GM15510 (cell line): ENCODE measurements around the gene SAG.

Experiments used
- POLR2A ChIP-seq: IDR thresholded peaks from 3 replicates; pipeline ENCODE4 v1.6.1; 2011; ENCODE audit warnings: borderline replicate concordance; ENCODE audit not compliant: insufficient read length; ENCODE audit errors: extremely low read depth

The SAG gene

DNA sequence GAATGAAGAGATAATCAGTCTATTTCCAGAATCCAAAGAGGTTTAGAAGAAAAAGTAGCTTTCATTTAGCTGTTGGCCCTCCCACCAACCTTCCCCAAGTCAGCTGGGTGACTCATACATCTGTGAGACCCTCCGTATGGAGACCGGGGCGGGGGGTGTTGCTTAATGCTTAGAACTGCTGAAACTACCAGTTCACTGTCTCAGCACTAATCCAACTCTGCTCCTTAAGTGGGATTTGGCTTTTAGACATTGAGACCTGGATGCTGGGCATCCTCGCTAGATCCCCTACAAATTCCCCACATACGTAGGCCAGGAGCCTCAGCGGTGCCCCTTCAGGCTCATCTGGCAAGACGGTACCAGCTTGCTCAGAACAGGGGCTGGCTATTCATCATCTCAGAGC lies at the start of gene SAG:
TSS of gene SAG (plus strand) at position 252 of the 400 bp plus-strand sequence. CDS start 1,374 bp downstream, outside the sequence.
- TF ChIP-seq POLR2A, result no peak

DNA sequence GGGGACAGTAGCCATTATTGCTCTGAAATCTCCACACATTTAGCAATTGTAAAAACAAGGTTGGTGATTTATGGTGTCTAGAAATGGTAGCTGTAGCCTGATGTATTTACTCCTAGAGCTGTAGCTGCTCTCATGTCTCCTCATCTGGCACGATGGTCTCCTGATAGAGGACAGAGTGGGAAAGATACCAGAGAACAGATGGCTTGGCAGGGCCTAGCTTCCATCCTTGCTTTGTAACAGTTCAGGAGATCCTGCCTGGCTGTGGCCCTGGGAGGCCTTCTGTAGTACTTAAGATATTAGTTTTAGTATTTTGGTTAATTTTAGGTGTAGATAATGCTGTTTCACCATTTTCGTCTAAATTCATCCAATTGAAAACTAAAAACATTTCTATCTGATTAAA lies 49.4 kb upstream of the SAG start:
- no peak for TF ChIP-seq POLR2A

DNA sequence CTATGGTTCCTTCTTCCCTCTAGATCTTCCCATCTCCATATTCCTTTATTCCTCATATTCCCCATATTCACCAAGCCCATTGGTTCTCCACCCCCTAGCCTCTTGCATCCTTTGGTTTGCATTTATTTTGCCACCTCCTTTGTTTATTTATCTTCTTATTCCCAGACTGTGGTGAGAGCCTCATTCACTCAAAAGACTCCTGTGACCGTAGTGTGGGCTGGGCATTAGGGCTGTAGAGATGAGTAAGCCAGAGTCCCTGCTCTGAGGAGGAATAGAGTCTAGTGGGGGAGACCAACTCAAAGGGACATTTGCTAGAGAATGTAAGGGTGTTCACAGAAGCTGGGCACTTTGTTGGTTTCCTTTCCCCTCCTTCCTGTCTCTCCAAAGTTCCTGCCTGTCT lies 47.9 kb upstream of the SAG start:
- TF ChIP-seq POLR2A, result no peak

DNA sequence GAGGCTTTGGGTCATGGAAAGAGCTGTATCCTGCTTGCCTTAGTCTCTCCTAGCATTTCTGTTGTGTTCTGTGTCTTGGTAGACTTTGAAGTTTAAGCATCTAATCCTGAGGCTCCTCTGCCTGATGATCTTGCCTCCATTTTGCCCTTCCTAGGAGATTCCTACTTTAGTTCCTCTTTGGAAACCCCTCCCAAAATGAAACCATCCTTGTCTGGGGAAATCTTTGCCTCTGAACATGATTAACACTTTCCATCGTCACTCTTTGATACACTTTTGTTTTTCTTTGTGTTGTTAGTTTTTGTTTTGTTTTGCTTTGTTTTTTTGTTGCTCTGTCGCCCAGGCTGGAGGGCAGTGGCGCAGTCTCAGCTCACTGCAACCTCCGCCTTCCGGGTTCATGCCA lies 47.0 kb upstream of the SAG start:
- no peak for TF ChIP-seq POLR2A

- TF ChIP-seq POLR2A, result no peak
Observed at GRCh38 chr2:233261819-233262555, 45.6 kb upstream of the SAG start.

GRCh38 chr2:233262562-233262961 lies 45.1 kb upstream of the SAG start:
- TF ChIP-seq POLR2A, result no peak

DNA sequence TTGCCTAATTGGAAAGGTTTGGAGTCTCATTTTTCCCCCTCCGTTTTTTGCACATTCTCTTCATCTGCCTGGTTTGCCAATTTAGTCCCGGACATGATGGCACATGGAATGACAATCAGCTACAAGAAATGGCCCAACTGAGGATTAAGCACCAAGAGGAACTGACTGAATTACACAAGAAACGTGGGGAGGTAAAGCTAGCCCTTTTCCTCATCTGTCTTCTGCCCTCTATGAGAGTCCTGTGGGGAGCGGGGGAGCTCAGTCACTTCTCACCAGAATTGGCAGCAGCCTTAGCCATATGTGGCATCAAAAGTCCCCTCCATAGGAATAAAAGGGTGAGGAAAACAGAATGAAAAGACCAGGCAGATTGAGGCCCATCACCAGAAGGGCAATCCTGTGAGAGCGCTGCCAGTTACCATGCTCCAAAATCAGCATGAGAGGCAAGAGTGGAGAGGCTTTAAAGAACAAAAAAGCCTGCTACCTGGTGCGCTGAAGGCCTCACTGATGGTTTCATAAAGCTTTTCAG lies 44.5 kb upstream of the SAG start:
- no peak for TF ChIP-seq POLR2A

DNA sequence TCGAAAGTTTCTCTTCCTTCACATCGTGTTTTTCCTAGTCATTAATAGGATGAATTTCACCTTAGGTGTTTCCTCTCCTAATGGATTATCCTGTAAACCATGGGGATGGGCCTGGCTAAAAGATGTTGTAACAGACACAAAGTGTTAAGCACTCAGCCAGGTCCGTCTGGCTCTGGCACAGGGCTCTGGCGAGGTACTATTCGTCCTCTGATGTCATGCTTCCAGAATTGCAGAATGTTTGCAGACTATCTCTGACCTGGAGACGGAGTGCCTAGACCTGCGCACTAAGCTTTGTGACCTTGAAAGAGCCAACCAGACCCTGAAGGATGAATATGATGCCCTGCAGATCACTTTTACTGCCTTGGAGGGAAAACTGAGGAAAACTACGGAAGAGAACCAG lies 42.9 kb upstream of the SAG start:
- TF ChIP-seq POLR2A, result no peak

- no peak for TF ChIP-seq POLR2A
Observed at GRCh38 chr2:233265899-233266431, 41.7 kb upstream of the SAG start.

DNA sequence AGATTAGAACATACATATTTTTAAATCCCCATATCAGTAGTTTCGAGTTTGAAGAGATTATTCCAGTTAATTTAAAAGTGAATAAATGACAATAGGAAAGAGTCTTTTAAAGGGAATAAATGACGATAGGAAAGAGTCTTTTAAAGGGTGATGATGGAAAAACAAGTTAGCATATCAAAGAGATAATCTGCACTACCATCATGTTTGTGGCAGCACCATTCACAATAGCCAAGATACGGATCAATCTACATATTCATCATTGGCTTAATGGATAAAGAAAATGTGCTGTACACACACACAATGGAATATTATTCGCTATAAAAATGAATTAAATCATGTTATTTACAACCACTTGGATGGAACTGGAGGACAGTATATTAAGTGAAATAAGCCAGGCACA lies 41.1 kb upstream of the SAG start:
- no peak for TF ChIP-seq POLR2A

DNA sequence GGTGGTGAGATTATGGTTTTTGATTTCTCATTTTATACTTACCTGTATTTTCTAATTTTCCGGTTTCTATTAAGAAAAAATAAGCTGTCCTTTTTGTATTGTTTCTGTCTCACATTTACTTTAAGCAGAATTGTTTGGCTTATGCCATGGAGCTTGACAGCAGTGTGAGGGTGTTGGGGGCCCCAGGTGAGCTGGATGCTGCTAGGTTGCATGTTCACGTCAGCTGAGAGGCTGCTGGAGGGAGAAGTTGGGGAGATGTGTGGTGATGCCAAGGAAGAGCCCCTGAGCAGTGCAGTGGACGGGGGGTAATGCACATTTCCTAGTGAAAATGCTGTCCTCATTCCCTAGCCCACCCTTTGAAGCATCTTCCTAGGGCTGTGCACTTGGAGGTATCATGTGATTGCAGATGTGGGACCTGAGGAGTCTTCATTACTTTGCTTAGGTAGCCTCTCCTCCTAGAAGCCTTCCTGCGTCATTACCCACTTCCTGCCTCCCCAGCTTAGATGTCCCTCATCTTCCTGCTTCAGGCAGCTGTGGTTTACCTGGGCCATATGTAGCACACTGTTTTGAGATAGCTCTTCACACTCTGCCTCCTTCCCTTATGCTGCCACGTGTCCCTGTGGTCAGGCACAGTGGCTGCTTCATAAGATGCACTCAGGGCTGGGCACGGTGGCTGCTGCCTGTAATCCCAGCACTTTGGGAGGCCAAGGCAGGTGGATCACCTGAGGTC lies 39.9 kb upstream of the SAG start:
- TF ChIP-seq POLR2A, result no peak

- TF ChIP-seq POLR2A, result no peak
Observed at GRCh38 chr2:233270366-233270765, 37.2 kb upstream of the SAG start.

GRCh38 chr2:233270951-233271350 lies 36.7 kb upstream of the SAG start:
- no peak for TF ChIP-seq POLR2A

DNA sequence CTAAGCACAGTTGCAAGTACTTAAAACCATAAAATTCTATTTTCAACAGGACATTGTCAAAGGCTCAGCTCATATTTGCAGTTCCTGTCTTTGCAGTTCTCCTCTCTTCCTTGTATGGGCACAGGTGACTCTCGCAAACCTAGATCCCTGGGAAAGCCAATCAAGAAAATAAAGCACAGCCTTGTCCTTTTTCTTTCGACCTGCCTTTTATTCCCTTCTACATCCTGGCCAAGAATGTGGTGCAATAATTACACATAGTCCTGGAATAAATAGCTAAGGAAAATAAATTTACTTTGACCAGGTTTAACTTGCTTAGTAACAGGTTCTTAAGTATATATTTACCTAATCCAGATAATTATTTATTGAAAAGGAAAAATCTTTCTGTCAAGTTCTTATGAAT lies 35.9 kb upstream of the SAG start:
- TF ChIP-seq POLR2A, result no peak

DNA sequence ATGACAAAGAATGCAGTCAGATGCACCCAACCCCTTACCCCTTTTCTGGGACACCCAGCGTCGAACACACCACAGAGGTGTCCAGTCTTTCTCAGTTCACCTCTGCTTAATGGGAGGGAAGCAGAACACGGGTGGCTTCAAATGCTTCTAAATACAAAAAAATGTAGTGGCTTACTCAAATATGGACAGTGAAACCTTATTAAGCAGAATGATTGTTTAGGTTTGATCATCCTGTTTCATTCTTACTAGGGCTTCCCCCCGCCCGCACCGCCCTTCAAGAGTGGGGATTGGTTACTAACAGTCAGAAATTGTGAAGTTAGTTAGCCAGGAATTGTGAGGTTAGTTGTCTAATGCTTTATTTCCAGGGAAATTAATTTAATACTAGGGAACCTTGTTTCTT lies 34.5 kb upstream of the SAG start:
- TF ChIP-seq POLR2A, result no peak

DNA sequence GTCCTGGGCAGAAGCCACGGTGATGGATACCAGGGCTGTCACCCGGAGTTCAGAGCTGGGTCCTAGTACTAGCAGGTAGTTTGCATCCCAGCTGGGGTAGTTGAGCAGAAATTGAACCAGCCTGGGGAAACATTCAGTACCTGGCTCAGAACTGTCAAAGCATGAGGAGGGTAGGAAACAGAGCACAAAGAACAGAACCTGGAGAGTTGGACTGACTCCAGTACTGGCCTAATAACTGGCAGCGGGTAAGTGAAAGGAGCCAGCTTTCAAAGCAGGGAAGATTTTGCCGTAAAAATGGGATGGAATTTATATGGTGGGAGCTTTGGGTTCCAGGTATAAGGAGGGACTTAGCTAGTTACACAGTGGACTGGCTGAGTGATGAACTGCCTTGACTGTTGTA lies 32.4 kb upstream of the SAG start:
- TF ChIP-seq POLR2A, result no peak

DNA sequence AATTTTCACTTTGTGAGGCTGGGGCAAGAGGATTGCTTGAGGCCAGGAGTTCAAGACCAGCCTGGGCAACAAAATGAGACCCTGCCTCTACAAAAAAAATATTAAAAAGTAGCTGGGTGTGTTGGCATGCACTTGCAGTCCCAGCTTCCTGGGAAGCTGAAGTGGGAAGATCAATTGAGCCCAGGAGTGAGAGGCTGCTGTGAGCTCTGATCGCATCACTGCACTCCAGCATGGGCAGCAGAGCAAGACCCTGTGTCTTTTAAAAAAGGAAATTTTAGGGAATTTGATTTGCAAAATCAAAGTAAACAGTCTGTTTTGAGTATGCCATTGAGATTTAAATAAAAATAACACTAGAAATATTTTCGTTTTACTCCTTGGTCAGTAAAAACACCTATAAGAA lies 28.7 kb upstream of the SAG start:
- TF ChIP-seq POLR2A, result no peak
